HepG2 (cell line): ENCODE results near the gene OPN3. TPM values are rescaled to one million over a fixed set of nuclear protein-coding genes. Genes with fewer than 3 reads are reported as not detected.

Source experiments
- CREM ChIP-seq, 2 experiments: sonication (generic) in 1 of 2; formaldehyde crosslinking in 1 of 2; IDR thresholded peaks; 2 replicates each; pipeline versions ENCODE4 v1.4.0 to v1.6.1; 2016 to 2020; ENCODE audit warnings: antibody characterized with exemption in 1 of 2, mild to moderate bottlenecking in 1 of 2, missing genetic modification reagents in 1 of 2
- FOXK2 ChIP-seq: fragments of 450-650 bp; IDR thresholded peaks from 2 replicates; pipeline ENCODE4 v1.6.1; 2016
- KMT2B ChIP-seq: IDR thresholded peaks from 2 replicates; pipeline ENCODE4 v1.6.1; 2016; ENCODE audit warnings: missing genetic modification reagents, missing compliant biosample characterization
- REXO4 ChIP-seq: sonication (generic); formaldehyde crosslinking; IDR thresholded peaks from 2 replicates; pipeline ENCODE4 v1.8.0; 2022; ENCODE audit warnings: missing genetic modification reagents, mild to moderate bottlenecking, borderline replicate concordance
- SIX4 ChIP-seq: sonication (generic); formaldehyde crosslinking; IDR thresholded peaks from 2 replicates; pipeline ENCODE4 v1.4.0; 2020; ENCODE audit warnings: missing genetic modification reagents
- SNAPC2 ChIP-seq: sonication (generic); formaldehyde crosslinking; IDR thresholded peaks from 2 replicates; pipeline ENCODE4 v1.8.1; 2022; ENCODE audit warnings: mild to moderate bottlenecking, missing genetic modification reagents
- ZFAT ChIP-seq: sonication (generic); formaldehyde crosslinking; conservative IDR thresholded peaks from 2 replicates; pipeline ENCODE4 v1.8.1; 2023; ENCODE audit warnings: missing genetic modification reagents, inconsistent platforms
- ZFP36L1 ChIP-seq: sonication (generic); formaldehyde crosslinking; IDR thresholded peaks from 2 replicates; pipeline ENCODE4 v1.8.0; 2022; ENCODE audit warnings: mild to moderate bottlenecking, missing genetic modification reagents, moderate library complexity
- ZNF253 ChIP-seq: sonication (generic); formaldehyde crosslinking; IDR thresholded peaks from 2 replicates; pipeline ENCODE4 v1.8.0; 2022; ENCODE audit warnings: mild to moderate bottlenecking, missing genetic modification reagents, borderline replicate concordance
- ZNF335 ChIP-seq: sonication (generic); formaldehyde crosslinking; IDR thresholded peaks from 2 replicates; pipeline ENCODE4 v1.4.0; 2020; ENCODE audit warnings: missing genetic modification reagents
- ZSCAN9 ChIP-seq: IDR thresholded peaks from 2 replicates; pipeline ENCODE4 v1.6.1; 2016; ENCODE audit warnings: borderline replicate concordance
- polyA plus RNA-seq, 8 experiments: library from polyadenylated mRNA; depleted of rRNA in 3 of 8; stranded (reverse) in 7 of 8; unstranded in 1 of 8; fragments of >200 nt; fragmentation: Illumina TruSeq in 4 of 8; extraction: Trizol in 4 of 8; gene quantifications; 2 replicates each; pipeline versions ENCODE4 v1.2.1 to v1.2.3, GENCODE V29; 2011 to 2016; ENCODE audit warnings: low read depth in 4 of 8, missing spikeins in 1 of 8, mixed read lengths in 1 of 8; ENCODE audit not compliant: insufficient read depth in 1 of 8
- total RNA-seq, 5 experiments: library from RNA; depleted of rRNA; stranded (reverse); fragments of >200 nt; fragmentation: Illumina TruSeq; extraction: Trizol; gene quantifications; 2 replicates each; pipeline ENCODE4 v1.2.3, GENCODE V29; 2016; ENCODE audit warnings: low read depth in 1 of 5
- TF ChIP-seq, protein P1 (sequence below): sonication (generic); formaldehyde crosslinking; IDR thresholded peaks from 2 replicates; pipeline ENCODE4 v1.5.0; 2020; ENCODE audit warnings: mild to moderate bottlenecking, missing genetic modification reagents, borderline replicate concordance
- TF ChIP-seq, protein P2 (sequence below): sonication (generic); formaldehyde crosslinking; IDR thresholded peaks from 2 replicates; pipeline ENCODE4 v1.4.0; 2020; ENCODE audit warnings: missing genetic modification reagents
- TF ChIP-seq, protein P3 (sequence below): sonication (generic); formaldehyde crosslinking; conservative IDR thresholded peaks from 2 replicates; pipeline ENCODE4 v1.8.0; 2022; ENCODE audit warnings: low read depth, missing genetic modification reagents

Gene OPN3
- total and polyA plus RNA-seq, 2 of the 13 experiments (the other 11 are each of a cell fraction or from before 2014, with no cell fraction given) = 17.4 to 23.0 TPM

DNA sequence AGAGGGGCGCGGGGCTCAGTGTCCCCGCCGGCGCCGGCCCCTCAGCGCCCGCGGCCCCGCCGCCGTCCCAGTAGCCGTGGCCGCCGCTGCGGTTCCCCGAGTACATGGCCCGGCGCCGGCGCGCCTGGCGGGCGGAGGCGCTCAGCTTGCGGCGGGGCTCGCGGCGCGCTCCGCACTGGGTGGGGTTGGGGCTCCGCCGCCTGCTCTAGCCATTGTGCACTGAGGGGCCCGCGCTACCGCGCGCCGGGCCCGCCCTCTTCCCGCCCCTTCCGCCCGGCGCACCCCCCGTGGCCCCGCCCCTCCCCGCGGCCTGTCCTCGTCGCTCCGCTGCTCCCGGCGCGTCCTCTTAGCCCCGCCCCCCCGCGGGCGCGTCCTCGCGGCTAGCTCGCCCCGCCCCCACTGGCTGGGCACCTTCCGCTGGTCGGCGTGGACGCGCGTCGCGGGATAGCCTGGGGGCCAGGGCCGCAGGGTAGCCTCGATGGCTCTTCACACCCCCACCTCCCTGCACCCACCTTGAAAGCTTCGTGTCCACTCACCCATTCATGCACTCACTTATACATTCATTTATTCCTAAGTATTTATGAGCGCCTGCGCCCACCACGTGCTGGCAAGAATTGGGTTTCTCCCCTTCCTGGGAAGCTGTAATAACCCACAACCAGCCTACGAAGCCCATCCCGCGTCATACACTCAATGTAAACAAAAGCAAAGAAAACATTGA, at the start of gene OPN3, which contains the start of gene CHML (continued):
- TF ChIP-seq, protein P1, sequence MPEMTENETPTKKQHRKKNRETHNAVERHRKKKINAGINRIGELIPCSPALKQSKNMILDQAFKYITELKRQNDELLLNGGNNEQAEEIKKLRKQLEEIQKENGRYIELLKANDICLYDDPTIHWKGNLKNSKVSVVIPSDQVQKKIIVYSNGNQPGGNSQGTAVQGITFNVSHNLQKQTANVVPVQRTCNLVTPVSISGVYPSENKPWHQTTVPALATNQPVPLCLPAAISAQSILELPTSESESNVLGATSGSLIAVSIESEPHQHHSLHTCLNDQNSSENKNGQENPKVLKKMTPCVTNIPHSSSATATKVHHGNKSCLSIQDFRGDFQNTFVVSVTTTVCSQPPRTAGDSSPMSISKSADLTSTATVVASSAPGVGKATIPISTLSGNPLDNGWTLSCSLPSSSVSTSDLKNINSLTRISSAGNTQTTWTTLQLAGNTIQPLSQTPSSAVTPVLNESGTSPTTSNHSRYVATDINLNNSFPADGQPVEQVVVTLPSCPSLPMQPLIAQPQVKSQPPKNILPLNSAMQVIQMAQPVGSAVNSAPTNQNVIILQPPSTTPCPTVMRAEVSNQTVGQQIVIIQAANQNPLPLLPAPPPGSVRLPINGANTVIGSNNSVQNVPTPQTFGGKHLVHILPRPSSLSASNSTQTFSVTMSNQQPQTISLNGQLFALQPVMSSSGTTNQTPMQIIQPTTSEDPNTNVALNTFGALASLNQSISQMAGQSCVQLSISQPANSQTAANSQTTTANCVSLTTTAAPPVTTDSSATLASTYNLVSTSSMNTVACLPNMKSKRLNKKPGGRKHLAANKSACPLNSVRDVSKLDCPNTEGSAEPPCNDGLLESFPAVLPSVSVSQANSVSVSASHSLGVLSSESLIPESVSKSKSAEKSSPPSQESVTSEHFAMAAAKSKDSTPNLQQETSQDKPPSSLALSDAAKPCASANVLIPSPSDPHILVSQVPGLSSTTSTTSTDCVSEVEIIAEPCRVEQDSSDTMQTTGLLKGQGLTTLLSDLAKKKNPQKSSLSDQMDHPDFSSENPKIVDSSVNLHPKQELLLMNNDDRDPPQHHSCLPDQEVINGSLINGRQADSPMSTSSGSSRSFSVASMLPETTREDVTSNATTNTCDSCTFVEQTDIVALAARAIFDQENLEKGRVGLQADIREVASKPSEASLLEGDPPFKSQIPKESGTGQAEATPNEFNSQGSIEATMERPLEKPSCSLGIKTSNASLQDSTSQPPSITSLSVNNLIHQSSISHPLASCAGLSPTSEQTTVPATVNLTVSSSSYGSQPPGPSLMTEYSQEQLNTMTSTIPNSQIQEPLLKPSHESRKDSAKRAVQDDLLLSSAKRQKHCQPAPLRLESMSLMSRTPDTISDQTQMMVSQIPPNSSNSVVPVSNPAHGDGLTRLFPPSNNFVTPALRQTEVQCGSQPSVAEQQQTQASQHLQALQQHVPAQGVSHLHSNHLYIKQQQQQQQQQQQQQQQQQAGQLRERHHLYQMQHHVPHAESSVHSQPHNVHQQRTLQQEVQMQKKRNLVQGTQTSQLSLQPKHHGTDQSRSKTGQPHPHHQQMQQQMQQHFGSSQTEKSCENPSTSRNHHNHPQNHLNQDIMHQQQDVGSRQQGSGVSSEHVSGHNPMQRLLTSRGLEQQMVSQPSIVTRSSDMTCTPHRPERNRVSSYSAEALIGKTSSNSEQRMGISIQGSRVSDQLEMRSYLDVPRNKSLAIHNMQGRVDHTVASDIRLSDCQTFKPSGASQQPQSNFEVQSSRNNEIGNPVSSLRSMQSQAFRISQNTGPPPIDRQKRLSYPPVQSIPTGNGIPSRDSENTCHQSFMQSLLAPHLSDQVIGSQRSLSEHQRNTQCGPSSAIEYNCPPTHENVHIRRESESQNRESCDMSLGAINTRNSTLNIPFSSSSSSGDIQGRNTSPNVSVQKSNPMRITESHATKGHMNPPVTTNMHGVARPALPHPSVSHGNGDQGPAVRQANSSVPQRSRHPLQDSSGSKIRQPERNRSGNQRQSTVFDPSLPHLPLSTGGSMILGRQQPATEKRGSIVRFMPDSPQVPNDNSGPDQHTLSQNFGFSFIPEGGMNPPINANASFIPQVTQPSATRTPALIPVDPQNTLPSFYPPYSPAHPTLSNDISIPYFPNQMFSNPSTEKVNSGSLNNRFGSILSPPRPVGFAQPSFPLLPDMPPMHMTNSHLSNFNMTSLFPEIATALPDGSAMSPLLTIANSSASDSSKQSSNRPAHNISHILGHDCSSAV (CRISPR knock-in tag) = no peak
- TF ChIP-seq ZSCAN9 (CRISPR knock-in tag) (no peak), ZNF335 (CRISPR knock-in tag) (no peak), SIX4 (CRISPR knock-in tag) (no peak), FOXK2 (no peak), SNAPC2 (0 out of 2 replicates have a peak, but pooled peaks have one; percentile 30), ZFAT (CRISPR knock-in tag) (0 out of 2 replicates have a peak, but pooled peaks have one; percentile 52), REXO4 (no peak), ZNF253 (CRISPR knock-in tag) (no peak), CREM (IDR thresholded peaks at IDR 0.05) (no peak), CREM (CRISPR knock-in tag; IDR thresholded peaks at IDR 0.05) (no peak), KMT2B (no peak; the same call in 1 of the 2 replicates), ZFP36L1 (no peak)
- TF ChIP-seq, protein P2, sequence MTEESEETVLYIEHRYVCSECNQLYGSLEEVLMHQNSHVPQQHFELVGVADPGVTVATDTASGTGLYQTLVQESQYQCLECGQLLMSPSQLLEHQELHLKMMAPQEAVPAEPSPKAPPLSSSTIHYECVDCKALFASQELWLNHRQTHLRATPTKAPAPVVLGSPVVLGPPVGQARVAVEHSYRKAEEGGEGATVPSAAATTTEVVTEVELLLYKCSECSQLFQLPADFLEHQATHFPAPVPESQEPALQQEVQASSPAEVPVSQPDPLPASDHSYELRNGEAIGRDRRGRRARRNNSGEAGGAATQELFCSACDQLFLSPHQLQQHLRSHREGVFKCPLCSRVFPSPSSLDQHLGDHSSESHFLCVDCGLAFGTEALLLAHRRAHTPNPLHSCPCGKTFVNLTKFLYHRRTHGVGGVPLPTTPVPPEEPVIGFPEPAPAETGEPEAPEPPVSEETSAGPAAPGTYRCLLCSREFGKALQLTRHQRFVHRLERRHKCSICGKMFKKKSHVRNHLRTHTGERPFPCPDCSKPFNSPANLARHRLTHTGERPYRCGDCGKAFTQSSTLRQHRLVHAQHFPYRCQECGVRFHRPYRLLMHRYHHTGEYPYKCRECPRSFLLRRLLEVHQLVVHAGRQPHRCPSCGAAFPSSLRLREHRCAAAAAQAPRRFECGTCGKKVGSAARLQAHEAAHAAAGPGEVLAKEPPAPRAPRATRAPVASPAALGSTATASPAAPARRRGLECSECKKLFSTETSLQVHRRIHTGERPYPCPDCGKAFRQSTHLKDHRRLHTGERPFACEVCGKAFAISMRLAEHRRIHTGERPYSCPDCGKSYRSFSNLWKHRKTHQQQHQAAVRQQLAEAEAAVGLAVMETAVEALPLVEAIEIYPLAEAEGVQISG (CRISPR knock-in tag) = peak; percentile 45
- TF ChIP-seq, protein P3, sequence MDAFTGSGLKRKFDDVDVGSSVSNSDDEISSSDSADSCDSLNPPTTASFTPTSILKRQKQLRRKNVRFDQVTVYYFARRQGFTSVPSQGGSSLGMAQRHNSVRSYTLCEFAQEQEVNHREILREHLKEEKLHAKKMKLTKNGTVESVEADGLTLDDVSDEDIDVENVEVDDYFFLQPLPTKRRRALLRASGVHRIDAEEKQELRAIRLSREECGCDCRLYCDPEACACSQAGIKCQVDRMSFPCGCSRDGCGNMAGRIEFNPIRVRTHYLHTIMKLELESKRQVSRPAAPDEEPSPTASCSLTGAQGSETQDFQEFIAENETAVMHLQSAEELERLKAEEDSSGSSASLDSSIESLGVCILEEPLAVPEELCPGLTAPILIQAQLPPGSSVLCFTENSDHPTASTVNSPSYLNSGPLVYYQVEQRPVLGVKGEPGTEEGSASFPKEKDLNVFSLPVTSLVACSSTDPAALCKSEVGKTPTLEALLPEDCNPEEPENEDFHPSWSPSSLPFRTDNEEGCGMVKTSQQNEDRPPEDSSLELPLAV (CRISPR knock-in tag) = no peak
